Nephron progenitor cell (in vitro differentiated cells): ENCODE results near the gene ZMIZ1.

Experiments
- DNase-seq: peaks from one replicate; pipeline ENCODE4 v3.0.0; 2021
- H3K27ac Mint-ChIP-seq: 2 replicates; pipeline ENCODE4 v1.8.0; 2021; ENCODE audit warnings: mild to moderate bottlenecking, moderate library complexity, mixed read lengths
- H3K27me3 Mint-ChIP-seq: 2 replicates; pipeline ENCODE4 v1.8.0; 2021; ENCODE audit warnings: mild to moderate bottlenecking, low read depth, mixed read lengths; ENCODE audit not compliant: poor library complexity
- H3K36me3 Mint-ChIP-seq: 2 replicates; pipeline ENCODE4 v1.8.0; 2021; ENCODE audit warnings: low read depth, mixed read lengths
- H3K4me1 Mint-ChIP-seq: 2 replicates; pipeline ENCODE4 v1.8.0; 2021; ENCODE audit warnings: mixed read lengths
- H3K4me3 Mint-ChIP-seq: 2 replicates; pipeline ENCODE4 v1.8.0; 2021; ENCODE audit warnings: mild to moderate bottlenecking, moderate library complexity, mixed read lengths
- H3K9me3 Mint-ChIP-seq: 2 replicates; pipeline ENCODE4 v1.8.0; 2021; ENCODE audit warnings: mild to moderate bottlenecking, moderate library complexity, mixed read lengths
- TF ChIP-seq, protein P1 (sequence below): fragments of 200-600 bp; sonication (generic); IDR thresholded peaks from 2 replicates; pipeline ENCODE4 v1.5.0; 2021; ENCODE audit warnings: antibody characterized with exemption

Gene ZMIZ1

DNA sequence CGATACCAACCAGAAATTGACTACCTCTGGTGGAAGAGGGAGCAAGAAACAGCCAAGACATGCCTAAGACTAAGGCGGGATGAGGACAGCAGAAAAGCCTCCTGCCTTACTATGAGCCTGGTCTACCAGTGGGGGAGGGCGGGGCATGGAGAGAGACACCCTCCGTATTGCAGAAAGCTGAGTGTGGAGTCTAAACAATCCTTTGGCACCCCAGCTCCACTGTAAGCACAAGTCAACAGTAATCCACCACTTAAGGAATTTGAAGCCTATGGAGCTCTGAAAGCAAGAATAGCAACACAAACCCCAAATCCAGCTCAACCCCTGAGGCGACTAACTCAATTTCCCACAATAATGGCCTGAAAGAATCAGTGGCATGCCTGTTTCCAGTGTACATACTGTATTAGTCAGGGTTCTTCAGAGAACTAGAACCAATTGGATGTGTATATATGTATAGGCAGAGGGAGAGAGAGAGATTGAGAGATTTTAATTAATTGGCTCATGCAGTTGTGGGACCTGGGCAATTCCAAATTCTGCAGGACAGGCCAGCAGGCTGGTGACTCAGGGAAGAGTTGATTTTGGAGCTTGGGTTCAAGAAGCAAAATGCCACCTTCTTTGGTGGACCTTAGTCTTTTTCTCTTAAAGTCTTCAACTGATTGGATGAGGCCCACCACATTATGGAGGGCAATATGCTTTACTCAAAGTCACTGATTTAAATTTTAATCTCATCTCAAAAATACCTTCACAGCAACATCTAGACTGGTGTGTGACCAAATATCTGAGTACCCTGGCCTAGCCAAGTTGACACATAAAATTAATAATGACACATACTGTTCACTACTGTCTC is 292.0 kb downstream of the ZMIZ1 start:
- H3K27ac Mint-ChIP-seq: no peak overlapping the region
- peaks cover 18% of the 10 kb centered on the region for H3K27me3 Mint-ChIP-seq
- peaks cover 20% of the 10 kb centered on the region for H3K36me3 Mint-ChIP-seq
- no peak overlapping the region for H3K4me3 Mint-ChIP-seq
- no peaks in the 10 kb centered on the region for H3K4me1 Mint-ChIP-seq
- peaks cover 18% of the 10 kb centered on the region for H3K9me3 Mint-ChIP-seq
- TF ChIP-seq, protein P1, sequence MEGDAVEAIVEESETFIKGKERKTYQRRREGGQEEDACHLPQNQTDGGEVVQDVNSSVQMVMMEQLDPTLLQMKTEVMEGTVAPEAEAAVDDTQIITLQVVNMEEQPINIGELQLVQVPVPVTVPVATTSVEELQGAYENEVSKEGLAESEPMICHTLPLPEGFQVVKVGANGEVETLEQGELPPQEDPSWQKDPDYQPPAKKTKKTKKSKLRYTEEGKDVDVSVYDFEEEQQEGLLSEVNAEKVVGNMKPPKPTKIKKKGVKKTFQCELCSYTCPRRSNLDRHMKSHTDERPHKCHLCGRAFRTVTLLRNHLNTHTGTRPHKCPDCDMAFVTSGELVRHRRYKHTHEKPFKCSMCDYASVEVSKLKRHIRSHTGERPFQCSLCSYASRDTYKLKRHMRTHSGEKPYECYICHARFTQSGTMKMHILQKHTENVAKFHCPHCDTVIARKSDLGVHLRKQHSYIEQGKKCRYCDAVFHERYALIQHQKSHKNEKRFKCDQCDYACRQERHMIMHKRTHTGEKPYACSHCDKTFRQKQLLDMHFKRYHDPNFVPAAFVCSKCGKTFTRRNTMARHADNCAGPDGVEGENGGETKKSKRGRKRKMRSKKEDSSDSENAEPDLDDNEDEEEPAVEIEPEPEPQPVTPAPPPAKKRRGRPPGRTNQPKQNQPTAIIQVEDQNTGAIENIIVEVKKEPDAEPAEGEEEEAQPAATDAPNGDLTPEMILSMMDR: no peak
- DNase-seq: no peak

DNA sequence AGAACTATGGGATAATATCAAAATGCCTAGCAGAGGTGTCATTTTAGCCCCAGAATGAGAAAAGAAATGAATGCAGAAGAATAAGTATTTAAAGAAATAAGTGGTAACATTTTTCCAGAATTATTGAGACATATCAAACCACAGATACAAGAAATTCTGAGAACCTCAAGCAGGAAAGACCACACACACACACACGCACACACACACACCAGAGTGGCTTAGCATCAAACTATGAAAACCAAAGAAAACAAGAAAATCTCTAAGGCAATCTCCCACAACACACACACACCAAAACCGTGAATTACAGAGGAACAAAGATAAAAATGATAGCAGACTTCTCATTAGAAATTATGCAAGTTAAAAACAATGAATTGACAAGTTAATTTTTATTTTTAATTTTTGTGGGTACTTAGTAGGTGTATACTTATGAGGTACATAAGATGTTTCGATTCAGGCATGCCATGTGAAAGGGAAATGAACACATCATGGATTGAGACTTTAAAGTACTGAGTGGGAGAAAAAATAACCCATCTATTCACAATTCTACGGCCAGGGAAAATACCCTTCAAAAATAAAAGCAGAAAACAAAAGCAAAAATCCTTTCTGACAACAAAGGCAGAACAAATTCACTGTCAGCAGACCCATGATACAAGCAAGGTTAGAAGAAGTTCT is 293.1 kb downstream of the ZMIZ1 start:
- Mint-ChIP-seq H3K9me3 (peaks cover 18% of the 10 kb centered on the region), H3K27ac (peak overlapping the region; percentile 5), H3K4me3 (no peak overlapping the region), H3K36me3 (peaks cover 10% of the 10 kb centered on the region), H3K4me1 (no peaks in the 10 kb centered on the region), H3K27me3 (peaks cover 26% of the 10 kb centered on the region)
- TF ChIP-seq, protein P1: no peak
- DNase-seq: no peak
